Osteoblast (primary cell): ENCODE measurements around the gene HDAC4. TPM values are rescaled to one million over a fixed set of nuclear protein-coding genes. Genes with fewer than 3 reads are reported as not detected.
A peak's percentile ranks its signal among the peaks of the same experiment; 100 is the strongest.

ENCODE experiments used
- DNase-seq: peaks from one replicate; pipeline ENCODE4 v3.0.0; 2011; ENCODE audit warnings: low spot score, mixed read lengths; ENCODE audit not compliant: insufficient read length; ENCODE audit errors: missing footprints
- H2AFZ ChIP-seq: 2 replicates; pipeline ENCODE4 v1.6.0; 2011; ENCODE audit warnings: mild to moderate bottlenecking, low read length
- H3K27ac ChIP-seq: 2 replicates; pipeline ENCODE4 v1.5.1; 2011; ENCODE audit warnings: mild to moderate bottlenecking, low read depth, low read length, moderate library complexity
- H3K27me3 ChIP-seq: 2 replicates; pipeline ENCODE4 v1.6.0; 2012; ENCODE audit warnings: mild to moderate bottlenecking, control low read depth, inconsistent platforms, low read length, moderate library complexity; ENCODE audit not compliant: insufficient read depth
- H3K36me3 ChIP-seq: 2 replicates; pipeline ENCODE4 v1.5.1; 2011; ENCODE audit warnings: mild to moderate bottlenecking, low read length, control low read depth, moderate library complexity; ENCODE audit not compliant: insufficient read depth
- H3K4me1 ChIP-seq: 2 replicates; pipeline ENCODE4 v1.5.1; 2011; ENCODE audit warnings: mild to moderate bottlenecking, low read length, control low read depth, moderate library complexity; ENCODE audit not compliant: insufficient read depth
- H3K4me2 ChIP-seq: 2 replicates; pipeline ENCODE4 v1.6.0; 2011; ENCODE audit warnings: mild to moderate bottlenecking, low read length; ENCODE audit not compliant: insufficient read depth
- H3K4me3 ChIP-seq: fragments of 200-600 bp; sonication (generic); 3 replicates; pipeline ENCODE4 v1.5.1; 2012; ENCODE audit warnings: mild to moderate bottlenecking, low read length, inconsistent platforms; ENCODE audit not compliant: insufficient read depth
- H3K79me2 ChIP-seq: 2 replicates; pipeline ENCODE4 v1.6.0; 2012; ENCODE audit warnings: mild to moderate bottlenecking, low read length, control low read depth, inconsistent platforms; ENCODE audit not compliant: insufficient read depth
- H3K9me3 ChIP-seq: 2 replicates; pipeline ENCODE4 v1.5.1; 2011; ENCODE audit warnings: low read depth, low read length, control low read depth
- H4K20me1 ChIP-seq: 2 replicates; pipeline ENCODE4 v1.6.0; 2012; ENCODE audit warnings: mild to moderate bottlenecking, low read length, control low read depth; ENCODE audit not compliant: insufficient read depth
- CTCF ChIP-seq: IDR thresholded peaks from 2 replicates; pipeline ENCODE4 v1.5.1; 2011; ENCODE audit warnings: mild to moderate bottlenecking, low read depth, low read length, moderate library complexity; ENCODE audit errors: extremely low read depth
- total RNA-seq: library from RNA; depleted of rRNA; stranded (reverse); fragments of >200 nt; gene quantifications from 2 replicates; pipeline ENCODE4 v1.2.3, GENCODE V29; 2012

Gene HDAC4
- total RNA-seq, 1 donor: 30.8 TPM

GRCh38 chr2:239278361-239278760 is 122.5 kb downstream of the HDAC4 start:
- no peak for DNase-seq
- peaks cover 34% of the 10 kb centered on the region for H3K79me2 ChIP-seq
- peak overlapping the region; percentile 98 for H3K27ac ChIP-seq
- H3K36me3 ChIP-seq: no peaks in the 10 kb centered on the region
- H3K4me3 ChIP-seq: no peak overlapping the region
- no peaks in the 10 kb centered on the region for H4K20me1 ChIP-seq
- H3K27me3 ChIP-seq: no peaks in the 10 kb centered on the region
- no peaks in the 10 kb centered on the region for H3K9me3 ChIP-seq
- no peak overlapping the region for H2AFZ ChIP-seq
- peaks cover 45% of the 10 kb centered on the region for H3K4me1 ChIP-seq
- H3K4me2 ChIP-seq: peak overlapping the region; percentile 12
- no peak for TF ChIP-seq CTCF

- no peaks in the 10 kb centered on the region for H3K36me3 ChIP-seq
- no peak overlapping the region for H3K4me2 ChIP-seq
- no peaks in the 10 kb centered on the region for H3K9me3 ChIP-seq
- no peaks in the 10 kb centered on the region for H4K20me1 ChIP-seq
- TF ChIP-seq CTCF: no peak
- peaks cover 34% of the 10 kb centered on the region for H3K79me2 ChIP-seq
- H3K27ac ChIP-seq: no peak overlapping the region
- no peak overlapping the region for H3K4me3 ChIP-seq
- no peaks in the 10 kb centered on the region for H3K27me3 ChIP-seq
- peaks cover 45% of the 10 kb centered on the region for H3K4me1 ChIP-seq
- H2AFZ ChIP-seq: no peak overlapping the region
- no peak for DNase-seq
These were observed 123.3 kb downstream of the HDAC4 start for GRCh38 chr2:239277401-239278085.

GRCh38 chr2:239276851-239277250 is 124.0 kb downstream of the HDAC4 start:
- H3K36me3 ChIP-seq: no peaks in the 10 kb centered on the region
- peak; percentile 10 for TF ChIP-seq CTCF
- peaks cover 45% of the 10 kb centered on the region for H3K4me1 ChIP-seq
- H3K27ac ChIP-seq: peak overlapping the region; percentile 99
- no peak overlapping the region for H2AFZ ChIP-seq
- H3K27me3 ChIP-seq: no peaks in the 10 kb centered on the region
- H3K4me2 ChIP-seq: no peak overlapping the region
- no peak for DNase-seq
- no peaks in the 10 kb centered on the region for H4K20me1 ChIP-seq
- H3K79me2 ChIP-seq: peaks cover 36% of the 10 kb centered on the region
- no peak overlapping the region for H3K4me3 ChIP-seq
- H3K9me3 ChIP-seq: no peaks in the 10 kb centered on the region

GRCh38 chr2:239275847-239276831 is 124.7 kb downstream of the HDAC4 start:
- H2AFZ ChIP-seq: peak overlapping the region; percentile 74

More at GRCh38 chr2:239275847-239276831, 124.7 kb downstream of the HDAC4 start:
- H3K4me2 ChIP-seq: peak overlapping the region; percentile 79
- no peak for TF ChIP-seq CTCF
- no peaks in the 10 kb centered on the region for H4K20me1 ChIP-seq
- no peaks in the 10 kb centered on the region for H3K27me3 ChIP-seq
- DNase-seq: no peak
- peak overlapping the region; percentile 99 for H3K27ac ChIP-seq
- peaks cover 45% of the 10 kb centered on the region for H3K4me1 ChIP-seq
- no peaks in the 10 kb centered on the region for H3K36me3 ChIP-seq
- H3K9me3 ChIP-seq: no peaks in the 10 kb centered on the region
- peaks cover 36% of the 10 kb centered on the region for H3K79me2 ChIP-seq
- peak overlapping the region; percentile 58 for H3K4me3 ChIP-seq
